KOPT-K1 (cell line): ENCODE data around the gene PROZ.
"Not testable (repeated sequence)": the region's sequence is repeated elsewhere in the genome, so short reads cannot be mapped to it uniquely, and the experiment has no call there.

Source experiments
- H3K27ac ChIP-seq: fragments of 200-600 bp; sonication (generic); 2 replicates; pipeline ENCODE4 v1.5.1; 2016; ENCODE audit warnings: antibody characterized with exemption, mild to moderate bottlenecking, low read depth, low read length; ENCODE audit not compliant: poor library complexity, severe bottlenecking
- H3K36me3 ChIP-seq: fragments of 200-600 bp; sonication (generic); 2 replicates; pipeline ENCODE4 v1.5.1; 2017; ENCODE audit warnings: antibody characterized with exemption, mild to moderate bottlenecking, low read length, moderate library complexity; ENCODE audit not compliant: insufficient read depth
- H3K9me3 ChIP-seq: fragments of 200-600 bp; sonication (generic); 2 replicates; pipeline ENCODE4 v1.5.1; 2017; ENCODE audit warnings: antibody characterized with exemption, low read length, mild to moderate bottlenecking; ENCODE audit not compliant: insufficient read depth, poor library complexity, severe bottlenecking

The PROZ gene

DNA sequence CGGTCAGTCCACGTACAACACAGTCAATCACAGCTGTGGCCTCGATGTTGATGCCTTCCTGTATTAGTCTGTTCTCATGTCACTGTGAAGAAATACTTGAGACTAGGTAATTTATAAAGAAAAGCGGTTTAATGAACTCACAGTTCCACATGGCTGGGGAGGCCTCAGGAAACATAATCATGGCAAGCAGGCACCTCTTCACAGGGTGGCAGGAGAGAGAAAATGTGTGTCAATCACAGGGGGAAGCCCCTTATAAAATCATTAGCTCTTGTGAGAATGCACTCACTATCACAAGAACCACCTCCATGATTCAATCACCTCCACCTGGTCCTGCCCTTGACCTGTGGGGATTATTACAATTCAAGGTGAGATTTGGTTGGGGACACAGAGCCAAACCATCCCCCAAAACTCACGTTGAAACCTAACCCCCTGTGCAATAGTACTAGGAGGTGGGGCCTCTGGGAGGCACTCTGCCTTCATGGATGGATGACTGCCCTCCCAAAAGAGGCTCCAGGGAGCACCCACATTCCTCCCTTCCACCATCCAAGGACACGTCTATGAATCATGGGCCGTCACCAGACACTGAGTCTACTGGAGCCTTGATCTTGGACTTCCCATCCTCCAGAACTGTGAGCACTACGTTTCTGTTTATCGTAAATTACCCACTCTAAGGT, 2.3 kb upstream of the PROZ start:
- Histone ChIP-seq H3K36me3 (no peaks in the 10 kb centered on the region), H3K9me3 (peaks cover 4% of the 10 kb centered on the region), H3K27ac (no peak overlapping the region)

- H3K9me3 ChIP-seq, result peaks cover 4% of the 10 kb centered on the region
- H3K36me3 ChIP-seq, result no peaks in the 10 kb centered on the region
- H3K27ac ChIP-seq, result no peak overlapping the region
Measured at GRCh38 chr13:113157206-113157928, 1.1 kb upstream of the PROZ start.

DNA sequence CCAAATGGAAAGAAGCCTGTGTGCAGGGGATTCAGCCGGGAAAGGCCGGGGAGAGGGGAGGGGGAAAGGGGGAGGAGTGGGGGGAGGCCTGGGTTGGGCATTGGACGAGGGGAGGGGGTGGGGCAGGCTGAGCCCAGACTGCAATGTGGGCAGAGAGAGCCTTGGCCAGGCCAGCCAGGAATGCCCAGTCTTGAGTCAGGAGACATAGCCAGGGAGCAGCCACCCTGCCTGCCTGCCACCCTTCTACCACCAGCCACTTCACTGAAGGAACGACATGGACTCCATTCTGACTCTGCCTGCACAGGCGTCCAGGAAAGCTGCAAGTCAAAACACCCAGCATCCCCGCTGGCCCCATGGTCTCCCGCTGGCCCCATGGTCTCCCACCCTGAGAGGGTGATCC, 498 bp downstream of the PROZ start:
- Histone ChIP-seq H3K27ac (peak overlapping the region; percentile 69), H3K9me3 (peaks cover 4% of the 10 kb centered on the region), H3K36me3 (no peaks in the 10 kb centered on the region)

- Histone ChIP-seq H3K9me3 (peaks cover 4% of the 10 kb centered on the region), H3K36me3 (no peaks in the 10 kb centered on the region), H3K27ac (peak overlapping the region; percentile 69)
Measured at GRCh38 chr13:113159701-113160100, 1.3 kb downstream of the PROZ start.

- Histone ChIP-seq H3K36me3 (no peaks in the 10 kb centered on the region), H3K27ac (peak overlapping the region; percentile 69), H3K9me3 (peaks cover 4% of the 10 kb centered on the region)
Measured at GRCh38 chr13:113160983-113161382, 2.5 kb downstream of the PROZ start.

DNA sequence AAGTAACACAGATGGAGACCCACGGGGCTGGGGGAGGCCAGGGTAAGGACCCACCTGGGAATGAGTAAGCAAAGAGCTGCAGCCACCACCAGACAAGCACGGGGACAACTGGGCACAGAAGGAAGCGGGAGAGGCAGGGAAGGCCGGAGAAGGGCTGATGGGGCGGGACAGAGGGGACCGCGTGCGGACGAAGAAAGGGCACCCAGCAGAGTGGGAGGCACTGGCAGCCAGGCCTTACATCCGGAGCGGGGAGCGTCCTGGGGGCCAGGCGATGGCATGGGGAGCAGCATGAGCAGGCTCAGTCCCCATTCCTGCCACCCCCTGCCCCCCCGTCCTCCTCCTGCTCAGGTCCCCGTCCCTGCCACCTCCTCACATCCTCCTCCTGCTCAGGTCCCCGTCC, 3.0 kb downstream of the PROZ start:
- H3K36me3 ChIP-seq, result no peaks in the 10 kb centered on the region
- H3K27ac ChIP-seq, result peak overlapping the region; percentile 69
- H3K9me3 ChIP-seq, result peaks cover 1% of the 10 kb centered on the region

- H3K27ac ChIP-seq, H3K36me3 ChIP-seq, H3K9me3 ChIP-seq: not testable (repeated sequence)
Measured at GRCh38 chr13:113161975-113162374, 3.5 kb downstream of the PROZ start.

- H3K36me3 ChIP-seq, result peaks cover 4% of the 10 kb centered on the region; the same call in 1 of the 2 replicates
- H3K9me3 ChIP-seq, result peaks cover 3% of the 10 kb centered on the region
- peak overlapping the region; percentile 23 for H3K27ac ChIP-seq
Measured at GRCh38 chr13:113162783-113163685, 4.6 kb downstream of the PROZ start.

- Histone ChIP-seq H3K27ac (peak overlapping the region; percentile 7), H3K36me3 (peaks cover 18% of the 10 kb centered on the region), H3K9me3 (peaks cover 6% of the 10 kb centered on the region)
Measured at GRCh38 chr13:113164492-113164891, 6.0 kb downstream of the PROZ start.

DNA sequence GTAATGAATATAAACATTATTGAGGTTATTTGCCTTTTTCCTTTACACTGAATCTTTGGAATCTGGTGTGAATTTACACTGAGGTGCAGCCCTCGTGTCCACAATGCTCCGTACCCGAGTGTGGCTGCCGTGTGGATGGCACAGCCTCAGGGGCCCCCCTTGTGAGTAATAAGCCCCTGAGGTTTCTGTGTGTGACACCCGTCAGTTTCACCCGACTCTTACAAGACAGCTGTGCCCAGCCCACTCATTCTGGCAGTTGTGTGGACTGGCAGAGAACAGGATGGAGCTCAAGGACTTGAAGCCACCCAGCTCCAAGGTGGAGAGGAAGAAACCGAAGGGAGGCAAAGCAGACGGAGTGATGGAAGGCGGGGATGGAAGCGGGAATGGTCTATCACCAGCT, 7.8 kb downstream of the PROZ start:
- H3K27ac ChIP-seq, result peak overlapping the region; percentile 52
- H3K9me3 ChIP-seq, result peaks cover 6% of the 10 kb centered on the region

GRCh38 chr13:113166681-113167080, 8.2 kb downstream of the PROZ start:
- Histone ChIP-seq H3K36me3 (peaks cover 37% of the 10 kb centered on the region), H3K27ac (peak overlapping the region; percentile 52), H3K9me3 (peaks cover 6% of the 10 kb centered on the region)

More for the DNA sequence above, 7.8 kb downstream of the PROZ start:
- H3K36me3 ChIP-seq, result peaks cover 33% of the 10 kb centered on the region

- H3K27ac ChIP-seq, result no peak overlapping the region
- H3K36me3 ChIP-seq, result peaks cover 42% of the 10 kb centered on the region
- H3K9me3 ChIP-seq, result peaks cover 6% of the 10 kb centered on the region
Measured at GRCh38 chr13:113167155-113167554, 8.7 kb downstream of the PROZ start.

DNA sequence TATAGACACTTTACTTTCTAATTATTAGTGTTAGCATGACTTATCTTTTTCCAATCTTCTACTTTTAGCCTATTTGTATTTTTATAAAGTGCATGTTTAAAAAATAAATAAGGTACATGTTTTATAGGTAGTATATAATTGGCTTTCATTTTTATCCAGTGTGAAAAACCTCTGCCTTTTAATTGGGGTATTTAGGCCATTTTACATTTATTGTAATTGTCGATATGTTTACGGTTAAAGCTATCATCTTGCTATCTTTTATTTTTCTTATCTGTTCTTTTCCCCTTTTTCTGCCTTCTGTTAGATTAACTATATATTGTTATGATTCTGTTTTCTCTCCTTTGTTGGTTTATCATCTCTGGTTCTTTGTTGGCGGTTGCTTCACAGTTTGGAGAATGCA, 9.1 kb downstream of the PROZ start:
- Histone ChIP-seq H3K27ac (no peak overlapping the region), H3K9me3 (peaks cover 6% of the 10 kb centered on the region), H3K36me3 (peaks cover 46% of the 10 kb centered on the region)

- Histone ChIP-seq H3K27ac (no peak overlapping the region), H3K9me3 (peaks cover 6% of the 10 kb centered on the region), H3K36me3 (peaks cover 52% of the 10 kb centered on the region)
Measured at GRCh38 chr13:113168211-113168610, 9.8 kb downstream of the PROZ start.
